HEK293 (cell line): ENCODE data around the gene GLRA1.

Experiments used
- CTCF ChIP-seq: fragments of 450-650 bp; formaldehyde crosslinking; IDR thresholded peaks from 2 replicates; pipeline ENCODE4 v1.5.1; 2016; ENCODE audit warnings: missing biosample characterization, missing genetic modification characterization
- FEZF1 ChIP-seq: fragments of 450-650 bp; formaldehyde crosslinking; IDR thresholded peaks from 2 replicates; pipeline ENCODE4 v1.5.1; 2016; ENCODE audit warnings: missing biosample characterization, missing genetic modification characterization
- YY1 ChIP-seq: fragments of 450-650 bp; formaldehyde crosslinking; IDR thresholded peaks from 2 replicates; pipeline ENCODE4 v1.5.1; 2018; ENCODE audit warnings: missing biosample characterization, missing genetic modification characterization
- ZBTB1 ChIP-seq: fragments of 450-650 bp; formaldehyde crosslinking; IDR thresholded peaks from 2 replicates; pipeline ENCODE4 v1.5.1; 2016; ENCODE audit warnings: missing biosample characterization, missing genetic modification characterization
- ZNF10 ChIP-seq: fragments of 450-650 bp; formaldehyde crosslinking; IDR thresholded peaks from 2 replicates; pipeline ENCODE4 v1.5.1; 2017; ENCODE audit warnings: missing biosample characterization, missing genetic modification characterization
- ZNF133 ChIP-seq: fragments of 450-650 bp; formaldehyde crosslinking; IDR thresholded peaks from 2 replicates; pipeline ENCODE4 v1.5.1; 2016; ENCODE audit warnings: missing biosample characterization, missing genetic modification characterization
- ZNF561 ChIP-seq: fragments of 450-650 bp; IDR thresholded peaks from 2 replicates; pipeline ENCODE4 v1.5.1; 2018; ENCODE audit warnings: missing biosample characterization, missing genetic modification characterization, borderline replicate concordance

- no peak for TF ChIP-seq CTCF (tag by site-specific recombination)
- no peak for TF ChIP-seq ZNF133
- TF ChIP-seq YY1, result no peak
- TF ChIP-seq FEZF1 (tag by site-specific recombination), result no peak
- TF ChIP-seq ZNF10 (tag by site-specific recombination), result no peak
- no peak for TF ChIP-seq ZNF561 (tag by site-specific recombination)
- no peak for TF ChIP-seq ZBTB1 (tag by site-specific recombination)
These were observed 39.8 kb upstream of the GLRA1 start for GRCh38 chr5:151964471-151964870.
